NCI-H748 treated with DMSO at 0.1 percent for 48 hours (cell line): ENCODE measurements around the gene MAMDC2.

Experiments
- DNase-seq: peaks from one replicate; lab custom pipeline; 2025; lab: John Stamatoyannopoulos, UW

MAMDC2 gene, protein sequence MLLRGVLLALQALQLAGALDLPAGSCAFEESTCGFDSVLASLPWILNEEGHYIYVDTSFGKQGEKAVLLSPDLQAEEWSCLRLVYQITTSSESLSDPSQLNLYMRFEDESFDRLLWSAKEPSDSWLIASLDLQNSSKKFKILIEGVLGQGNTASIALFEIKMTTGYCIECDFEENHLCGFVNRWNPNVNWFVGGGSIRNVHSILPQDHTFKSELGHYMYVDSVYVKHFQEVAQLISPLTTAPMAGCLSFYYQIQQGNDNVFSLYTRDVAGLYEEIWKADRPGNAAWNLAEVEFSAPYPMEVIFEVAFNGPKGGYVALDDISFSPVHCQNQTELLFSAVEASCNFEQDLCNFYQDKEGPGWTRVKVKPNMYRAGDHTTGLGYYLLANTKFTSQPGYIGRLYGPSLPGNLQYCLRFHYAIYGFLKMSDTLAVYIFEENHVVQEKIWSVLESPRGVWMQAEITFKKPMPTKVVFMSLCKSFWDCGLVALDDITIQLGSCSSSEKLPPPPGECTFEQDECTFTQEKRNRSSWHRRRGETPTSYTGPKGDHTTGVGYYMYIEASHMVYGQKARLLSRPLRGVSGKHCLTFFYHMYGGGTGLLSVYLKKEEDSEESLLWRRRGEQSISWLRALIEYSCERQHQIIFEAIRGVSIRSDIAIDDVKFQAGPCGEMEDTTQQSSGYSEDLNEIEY

GRCh38 chr9:70043689-70044489 lies at the start of gene MAMDC2:
Gene MAMDC2, plus strand, starts transcription at chr9:70043848. Its CDS starts 350 bp downstream, at chr9:70044198.
- DNase-seq = no peak

DNA sequence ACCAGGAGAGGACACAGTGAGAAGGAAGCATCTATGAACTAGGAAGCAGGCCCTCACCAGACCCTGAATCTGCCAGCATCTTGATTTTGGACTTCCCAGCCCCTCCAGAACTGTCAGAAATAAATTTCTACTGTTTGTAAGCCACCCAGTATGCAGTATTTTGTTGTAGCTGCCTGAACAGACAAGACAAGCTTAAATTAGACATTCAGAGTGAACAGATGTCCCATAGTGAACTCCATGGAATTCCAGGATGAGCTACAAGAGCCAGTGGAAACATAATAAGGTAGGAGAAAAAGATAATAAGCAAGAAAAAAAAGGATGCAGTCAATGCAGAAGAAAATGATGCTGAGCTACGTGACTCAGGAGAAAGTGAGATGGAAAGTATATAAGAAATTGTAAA lies 47.8 kb upstream of the MAMDC2 start:
- DNase-seq = no peak

DNA sequence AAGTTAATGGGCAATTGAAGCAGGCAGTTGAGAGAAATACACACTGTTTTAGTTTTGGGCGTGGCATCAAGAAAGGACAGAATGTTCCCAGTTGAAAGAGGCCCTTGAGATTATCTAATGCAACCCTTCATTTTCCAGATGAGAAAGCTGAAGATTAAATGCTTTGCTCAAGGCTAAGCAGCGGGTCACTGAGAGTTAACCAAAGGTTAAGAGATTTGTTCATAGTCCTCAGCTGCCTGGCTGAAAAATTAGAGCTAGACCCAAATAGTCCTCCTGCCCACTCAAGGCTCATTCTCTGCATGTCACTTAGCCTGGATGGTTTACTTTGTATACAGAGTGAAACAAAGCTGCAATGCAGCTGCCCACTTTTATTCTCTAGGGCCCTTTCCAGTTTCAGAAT lies 46.7 kb upstream of the MAMDC2 start:
- peak; percentile 46 for DNase-seq

DNA sequence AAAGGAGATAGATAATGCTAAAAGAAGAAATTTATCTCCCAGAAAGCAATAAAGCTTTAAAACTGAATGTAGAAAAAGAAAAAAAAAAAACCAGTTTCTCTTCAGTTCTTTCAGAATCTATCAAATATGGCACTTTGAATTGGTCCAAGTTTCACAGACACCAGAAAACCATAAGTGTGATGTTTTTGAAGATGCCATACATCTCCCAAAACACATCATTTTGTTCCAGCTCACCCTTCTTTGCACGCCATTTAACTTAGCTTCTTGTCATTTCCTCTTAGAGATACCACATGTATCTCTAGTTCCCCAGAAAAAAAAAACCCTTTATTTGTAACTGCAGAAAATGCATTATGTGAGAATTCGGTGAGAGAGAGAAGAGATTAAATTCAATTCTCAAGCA lies 46.1 kb upstream of the MAMDC2 start:
- no peak for DNase-seq

- no peak for DNase-seq
Observed at GRCh38 chr9:69999315-69999714, 44.3 kb upstream of the MAMDC2 start.

DNA sequence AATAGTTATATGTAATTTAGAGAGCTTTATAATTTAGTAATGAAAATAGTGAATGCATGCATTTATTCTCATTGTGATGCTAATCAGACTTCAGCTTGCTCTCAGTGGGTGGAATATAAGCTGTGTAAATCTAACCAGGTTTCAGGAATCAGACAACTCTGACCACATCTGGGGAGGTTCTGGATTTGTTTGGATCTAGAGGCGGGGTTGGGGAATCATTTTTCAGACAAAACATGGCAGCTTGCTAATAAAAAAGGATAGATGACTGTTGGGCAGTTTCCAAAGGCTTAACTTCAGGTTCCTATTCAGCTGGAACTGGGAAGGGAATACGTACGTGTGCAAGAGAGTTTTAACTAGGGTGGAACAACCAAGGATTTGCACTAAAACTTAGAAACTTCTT lies 43.2 kb upstream of the MAMDC2 start:
- no peak for DNase-seq

GRCh38 chr9:70003901-70004714 lies 39.5 kb upstream of the MAMDC2 start:
- DNase-seq = no peak

DNA sequence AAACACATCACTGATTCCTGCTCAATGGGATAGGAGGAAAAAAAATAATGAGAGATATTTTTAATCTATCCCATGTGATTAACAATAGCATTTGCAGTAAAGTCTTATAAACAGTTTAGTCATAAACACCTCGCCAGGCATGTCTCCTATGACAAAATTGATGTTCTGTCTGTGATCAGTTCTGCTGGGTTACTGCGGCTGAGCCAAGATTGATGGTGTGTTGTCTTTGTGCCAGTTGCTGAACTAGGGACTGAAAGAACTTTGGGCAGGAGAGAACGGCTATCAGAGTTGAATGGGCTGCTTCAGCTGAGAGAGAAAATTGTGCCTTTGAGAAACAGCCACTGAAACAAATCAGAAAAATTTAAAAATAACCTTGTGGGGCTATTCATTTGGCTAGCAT lies 37.3 kb upstream of the MAMDC2 start:
- no peak for DNase-seq

GRCh38 chr9:70007831-70008230 lies 35.8 kb upstream of the MAMDC2 start:
- DNase-seq = no peak

- no peak for DNase-seq
Observed at GRCh38 chr9:70010015-70010414, 33.6 kb upstream of the MAMDC2 start.

GRCh38 chr9:70011366-70011765 lies 32.3 kb upstream of the MAMDC2 start:
- no peak for DNase-seq

GRCh38 chr9:70012569-70012968 lies 31.1 kb upstream of the MAMDC2 start:
- DNase-seq = no peak

DNA sequence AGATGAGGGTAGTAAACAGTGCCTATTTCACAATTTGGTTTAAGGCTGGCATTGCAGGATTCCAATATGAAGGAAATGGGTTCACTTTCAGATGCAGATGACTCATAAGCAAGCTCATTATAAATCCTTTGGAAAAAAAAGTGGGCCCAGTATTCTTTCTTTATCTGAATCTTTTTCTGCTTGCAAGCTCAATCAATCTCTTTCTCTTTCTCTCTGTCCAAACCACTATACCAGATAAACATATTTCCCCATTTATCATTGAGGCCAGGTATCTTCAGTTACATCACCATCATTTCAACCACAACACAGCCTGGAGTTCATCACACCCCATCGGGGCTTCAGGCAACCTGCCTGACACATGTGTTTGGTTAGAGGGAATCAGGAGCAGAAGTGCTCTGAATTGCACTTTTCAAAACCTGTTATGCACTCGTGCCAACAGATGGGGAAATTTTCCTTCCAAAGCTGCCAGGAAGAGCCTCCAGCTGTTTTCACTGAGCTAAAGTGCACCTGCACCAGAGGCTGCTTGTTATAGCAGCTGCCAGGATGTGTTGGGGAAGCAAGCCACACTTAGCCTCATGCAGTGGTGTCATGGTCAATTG lies 30.0 kb upstream of the MAMDC2 start:
- no peak for DNase-seq

GRCh38 chr9:70015099-70015498 lies 28.5 kb upstream of the MAMDC2 start:
- no peak for DNase-seq

- DNase-seq = no peak
Observed at GRCh38 chr9:70020217-70020616, 23.4 kb upstream of the MAMDC2 start.

DNA sequence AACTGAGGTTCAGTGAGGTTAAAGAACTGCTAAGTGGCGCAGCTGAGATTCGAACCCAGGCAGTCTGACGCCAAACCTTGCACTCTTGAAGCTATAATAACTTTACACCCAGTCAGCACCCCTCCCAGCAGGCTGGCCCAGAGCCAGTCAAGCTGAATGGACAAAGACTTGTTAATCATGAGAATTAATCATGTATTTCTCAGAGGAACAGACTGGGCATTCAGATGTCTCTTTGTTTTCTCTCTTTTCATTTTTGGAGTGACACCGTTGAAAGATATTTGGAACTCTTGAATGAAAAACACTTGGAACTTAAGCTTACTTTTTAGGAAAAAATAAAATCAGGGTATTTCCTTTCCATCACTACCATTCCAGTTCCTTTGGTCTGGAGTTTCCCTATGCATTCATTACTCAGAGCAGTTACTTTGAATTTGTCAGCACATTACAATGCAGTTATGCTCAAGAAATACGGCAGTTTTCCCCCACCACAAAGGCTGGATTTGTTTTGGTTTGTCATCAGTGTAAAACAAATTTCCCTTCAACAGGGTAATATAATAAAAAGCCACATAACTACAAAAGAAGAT lies 22.6 kb upstream of the MAMDC2 start:
- no peak for DNase-seq

DNA sequence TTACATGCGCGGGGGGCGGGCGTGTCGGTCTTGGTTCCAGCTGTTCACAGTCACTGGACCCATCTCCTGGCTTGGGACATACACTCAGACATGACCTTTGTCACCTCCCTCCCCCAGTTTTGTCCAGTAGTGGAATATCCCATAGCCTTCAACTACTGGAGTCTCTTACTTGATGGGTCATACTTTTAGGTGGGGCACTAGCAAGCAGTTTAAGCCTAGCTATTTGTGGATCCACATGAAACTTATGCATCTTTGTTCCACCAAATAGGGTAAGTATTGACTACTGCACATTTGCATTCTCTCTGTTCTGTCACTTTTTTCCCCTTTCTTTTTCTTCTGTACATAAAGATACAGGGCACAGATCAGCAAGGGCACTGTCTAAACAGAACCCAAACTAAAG lies 15.4 kb upstream of the MAMDC2 start:
- DNase-seq = no peak

DNA sequence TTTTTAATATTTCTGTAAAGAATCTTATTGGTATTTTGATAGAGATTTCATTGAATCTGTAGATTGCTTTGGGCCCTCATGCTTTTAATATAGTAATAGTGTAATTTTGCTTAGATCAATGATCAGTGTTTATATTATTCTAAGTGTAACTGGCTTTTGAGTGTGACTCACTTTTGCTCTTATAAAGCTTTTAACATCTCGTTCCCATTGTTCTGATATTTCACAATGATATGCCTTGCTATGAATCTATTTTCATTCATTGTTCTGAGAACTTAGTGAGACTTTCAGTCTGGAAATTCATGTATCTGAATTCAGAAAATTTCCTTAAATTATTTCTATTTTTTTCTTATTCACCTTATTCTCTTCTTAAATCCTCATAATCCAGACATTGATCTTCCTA lies 13.5 kb upstream of the MAMDC2 start:
- no peak for DNase-seq

GRCh38 chr9:70031141-70031545 lies 12.5 kb upstream of the MAMDC2 start:
- no peak for DNase-seq

DNA sequence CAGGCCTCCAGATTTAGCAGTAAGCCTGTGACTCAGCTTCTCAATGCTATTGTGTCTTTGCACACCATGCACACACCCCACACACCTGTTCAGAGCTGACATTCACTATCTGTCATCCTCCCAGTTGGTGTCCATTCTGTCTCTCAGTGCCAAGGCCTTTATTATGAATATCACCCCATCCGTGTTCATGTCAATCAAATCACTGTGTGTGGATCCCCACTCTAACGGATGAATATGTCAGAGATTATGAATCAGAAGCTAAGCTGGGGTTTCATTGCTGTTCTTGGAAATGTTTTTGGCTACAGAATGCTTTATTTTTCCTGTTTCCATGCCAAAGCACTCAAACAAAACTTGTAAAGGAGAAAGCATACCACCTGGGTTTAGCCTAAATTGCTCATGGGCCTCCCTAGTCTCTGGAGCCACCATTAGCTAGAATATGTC lies 9.4 kb upstream of the MAMDC2 start:
- no peak for DNase-seq

DNA sequence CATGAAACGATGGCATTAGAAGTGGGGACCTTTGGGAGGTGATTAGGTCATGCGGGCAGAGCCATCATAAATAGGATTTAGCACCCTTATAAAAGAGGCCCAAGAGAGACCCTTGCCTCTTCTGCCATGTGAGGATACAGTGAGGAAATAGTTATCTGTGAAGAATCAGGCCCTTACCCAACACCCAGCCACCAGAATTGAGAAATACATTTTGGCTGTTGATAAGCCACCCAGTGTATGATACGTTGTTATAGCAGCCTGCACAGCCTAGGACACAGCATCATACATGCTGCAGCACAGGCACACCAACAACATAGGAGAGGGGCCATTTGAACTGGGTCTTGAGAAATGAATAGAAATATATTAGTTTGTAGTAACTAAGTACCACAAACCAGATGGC lies 8.0 kb upstream of the MAMDC2 start:
- no peak for DNase-seq
